GM21447 (cell line): Measurements from ENCODE around the gene AIMP1.
"Not testable (repeated sequence)": the region's sequence is repeated elsewhere in the genome, so short reads cannot be mapped to it uniquely, and the experiment has no call there.

Experiments used
- ATAC-seq: cut with Tn5 transposase; IDR thresholded peaks from one replicate; pipeline ENCODE4 v1.9.1; 2021; ENCODE audit not compliant: unreplicated experiment

The AIMP1 gene

DNA sequence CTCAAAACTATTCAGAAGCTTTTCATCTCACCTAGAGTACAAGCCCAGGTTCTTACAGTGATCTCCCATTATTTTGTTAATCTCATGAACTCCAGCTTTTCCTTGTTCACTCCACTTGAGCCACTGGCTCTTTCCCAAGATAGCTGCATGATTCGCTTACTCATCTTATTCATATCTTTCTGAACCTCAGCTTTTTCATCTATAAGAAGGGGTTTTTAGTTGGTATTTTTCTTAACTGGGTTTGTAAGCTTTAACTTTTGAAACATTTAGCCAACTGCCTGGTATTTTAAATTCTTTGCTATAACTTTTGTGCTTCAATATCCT lies 28.3 kb downstream of the AIMP1 start:
- ATAC-seq: no peak

DNA sequence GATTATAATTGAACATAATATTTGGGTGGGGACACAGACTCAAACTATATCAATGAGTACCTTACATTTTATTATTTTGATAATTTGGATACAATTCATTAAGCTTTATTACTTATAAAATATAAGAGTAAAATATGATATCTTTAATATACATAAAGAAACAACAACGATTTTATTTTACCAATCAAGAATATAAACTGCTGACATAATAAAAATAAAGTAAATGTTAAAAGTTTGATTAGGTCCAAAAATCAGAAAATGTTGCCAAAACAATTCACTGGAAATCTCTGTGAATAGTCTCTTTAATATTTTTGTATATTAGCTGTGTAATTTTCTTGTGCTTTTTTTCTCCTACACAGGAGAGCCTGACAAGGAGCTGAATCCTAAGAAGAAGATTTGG lies 30.8 kb downstream of the AIMP1 start:
- ATAC-seq: no peak

DNA sequence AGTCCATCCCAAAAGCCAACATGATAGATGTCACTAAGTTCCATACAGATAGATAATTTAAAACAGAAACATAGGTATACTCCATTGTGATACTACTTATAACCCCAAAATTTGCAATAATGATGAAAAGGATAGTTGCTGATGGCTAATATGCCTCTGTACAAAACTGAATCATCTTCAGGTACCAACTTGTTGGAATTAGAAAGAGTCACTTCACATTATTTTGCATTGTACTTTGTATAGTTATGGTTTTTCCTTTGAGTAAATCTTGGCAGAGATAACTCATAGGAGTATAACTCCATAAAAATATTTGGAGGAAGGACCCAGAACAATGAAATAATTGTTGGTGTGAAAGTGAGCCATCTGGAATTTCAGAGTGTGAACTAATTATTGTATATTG lies 34.7 kb downstream of the AIMP1 start:
- ATAC-seq: no peak

DNA sequence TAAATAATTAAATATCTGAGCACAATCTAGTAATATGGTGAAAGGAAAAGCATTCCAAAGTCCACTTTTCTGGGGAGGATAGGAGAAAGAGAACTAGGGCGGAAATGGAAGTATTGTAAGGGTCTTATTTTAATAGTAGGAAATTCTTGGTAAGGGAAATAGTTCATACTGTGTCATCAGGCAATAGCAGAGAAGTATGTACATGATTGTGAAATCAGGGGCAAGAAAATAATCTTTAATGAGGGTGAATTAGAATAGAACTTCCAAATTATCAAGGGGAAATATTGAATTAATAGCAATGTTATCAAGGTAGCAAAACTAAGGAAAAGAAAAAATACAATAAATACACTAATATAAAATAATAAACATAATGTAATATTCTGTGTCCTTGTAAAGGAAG lies 37.4 kb downstream of the AIMP1 start:
- ATAC-seq: no peak

DNA sequence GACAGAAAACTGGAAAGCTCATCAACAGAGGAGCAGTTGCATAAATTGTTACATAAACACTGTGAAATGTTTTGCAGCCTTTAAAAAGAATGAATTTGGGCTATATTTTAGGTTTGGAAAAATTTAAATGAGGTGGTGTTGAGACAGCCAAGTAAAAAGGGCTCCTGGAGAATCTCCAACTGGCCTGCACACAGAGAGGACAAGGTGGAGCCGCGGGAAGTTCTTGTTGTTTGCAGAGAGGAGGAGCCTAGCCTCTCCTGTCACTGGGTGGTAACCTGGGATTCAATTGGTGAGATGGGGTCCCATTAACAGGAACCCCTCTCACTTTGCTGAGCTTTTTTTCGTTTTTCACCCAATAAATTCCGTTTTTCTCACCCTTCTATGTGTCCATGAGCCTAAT lies 38.8 kb downstream of the AIMP1 start:
- no peak for ATAC-seq

DNA sequence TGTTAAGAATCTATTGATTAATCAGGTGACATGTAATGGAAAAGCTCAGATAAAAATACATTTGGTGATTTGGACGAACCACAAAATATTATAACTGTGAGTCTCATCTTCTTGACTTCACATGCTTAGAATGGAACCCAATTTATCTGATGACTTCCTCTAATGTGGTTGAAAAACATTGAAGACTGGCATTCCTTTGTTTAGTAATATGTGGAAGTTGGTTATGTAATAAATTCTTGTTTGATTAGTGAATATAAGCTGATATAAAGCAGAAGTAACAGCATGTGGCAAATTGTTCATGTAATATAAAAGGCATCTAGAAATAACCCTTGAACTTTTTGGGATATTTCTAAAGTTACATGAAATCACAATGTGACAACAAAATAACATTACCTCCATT lies 42.5 kb downstream of the AIMP1 start:
- no peak for ATAC-seq

DNA sequence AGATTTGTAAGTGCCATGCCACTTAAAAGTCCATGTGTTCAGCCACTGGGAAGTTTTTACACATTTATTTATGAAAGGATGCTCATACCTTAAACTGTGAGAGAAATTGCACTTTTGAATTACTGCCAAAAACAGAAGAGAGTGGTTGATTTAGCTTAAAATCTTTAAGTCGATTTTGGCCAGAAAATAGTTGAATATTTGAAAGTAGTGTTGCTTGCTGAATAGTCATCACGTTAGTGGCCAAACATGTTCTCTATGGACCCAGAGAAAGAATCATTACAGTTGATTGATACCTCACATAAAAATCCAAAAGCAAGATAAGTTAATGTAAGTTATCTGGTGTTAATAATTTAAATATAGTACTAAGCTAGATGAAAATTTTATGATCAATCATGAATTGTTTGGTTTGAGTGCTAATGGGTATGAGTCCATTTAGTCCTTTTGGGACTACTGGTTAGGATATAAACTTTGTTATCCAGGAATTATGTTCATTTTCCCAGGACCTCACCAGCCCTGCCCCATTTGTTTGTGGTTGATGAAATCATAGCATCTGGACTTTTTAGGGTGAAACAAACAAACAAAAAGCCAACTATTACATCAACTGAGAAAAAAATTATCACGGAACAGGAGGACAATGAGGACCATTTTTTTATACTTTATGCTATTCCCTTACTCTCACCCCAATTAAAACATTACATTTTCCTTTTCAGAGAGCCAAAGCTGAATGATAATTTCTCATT lies 45.9 kb downstream of the AIMP1 start:
- no peak for ATAC-seq

DNA sequence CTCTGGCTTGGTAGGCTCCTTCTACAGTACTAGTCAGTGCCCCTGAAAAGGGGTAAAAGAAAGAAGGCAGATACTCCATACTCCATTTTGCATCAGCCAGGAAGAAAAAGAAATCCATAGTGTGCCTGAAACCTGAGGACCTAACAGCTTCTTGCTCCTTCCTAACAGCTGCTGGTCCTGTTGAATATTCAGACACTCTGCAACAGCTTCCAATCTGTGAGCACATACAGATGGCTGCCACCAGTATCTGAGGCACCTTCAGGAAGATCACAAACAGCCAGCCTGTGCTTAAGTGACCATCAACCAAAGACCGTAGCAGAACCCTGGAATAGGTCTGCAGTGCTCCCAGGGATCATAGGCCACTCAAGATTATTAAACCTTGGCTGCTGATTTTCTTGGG lies 47.9 kb downstream of the AIMP1 start:
- ATAC-seq: no peak

DNA sequence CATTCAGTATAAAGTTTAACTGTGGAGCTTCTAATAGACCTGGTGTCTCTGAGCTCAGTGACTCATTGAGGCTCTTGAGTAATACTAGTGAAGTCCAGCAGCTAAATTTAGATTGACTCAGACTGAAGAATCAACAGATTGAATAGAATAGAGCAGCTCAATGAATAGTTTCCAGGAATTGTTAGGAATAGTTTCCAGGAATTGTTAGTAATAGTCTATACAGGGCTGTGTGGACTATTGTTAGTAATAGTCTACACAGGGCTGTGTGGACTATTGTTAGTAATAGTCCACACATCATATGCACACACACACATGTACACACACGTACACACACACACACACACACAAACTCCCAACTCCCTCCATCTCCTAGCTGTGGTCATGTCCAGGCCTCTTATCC lies 49.3 kb downstream of the AIMP1 start:
- no peak for ATAC-seq

DNA sequence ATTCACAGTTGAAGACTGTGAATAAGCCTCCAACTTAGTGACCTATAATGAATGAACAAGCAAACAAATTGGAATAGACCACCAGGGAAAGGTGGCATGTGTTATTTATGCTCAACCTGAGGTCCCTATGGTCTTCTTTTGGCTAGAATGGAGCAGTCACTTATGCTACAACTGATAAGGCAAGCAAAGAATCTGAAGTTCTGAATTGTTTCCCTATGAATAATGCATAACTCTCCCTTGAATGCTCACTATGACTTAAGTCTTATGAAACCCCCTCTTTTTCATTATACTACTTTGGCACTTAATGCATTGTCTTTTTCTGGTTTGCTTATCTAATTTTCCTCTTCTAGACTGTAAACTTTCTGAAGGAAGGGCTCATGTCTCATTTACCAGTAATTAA lies 49.7 kb downstream of the AIMP1 start:
- ATAC-seq: no peak

DNA sequence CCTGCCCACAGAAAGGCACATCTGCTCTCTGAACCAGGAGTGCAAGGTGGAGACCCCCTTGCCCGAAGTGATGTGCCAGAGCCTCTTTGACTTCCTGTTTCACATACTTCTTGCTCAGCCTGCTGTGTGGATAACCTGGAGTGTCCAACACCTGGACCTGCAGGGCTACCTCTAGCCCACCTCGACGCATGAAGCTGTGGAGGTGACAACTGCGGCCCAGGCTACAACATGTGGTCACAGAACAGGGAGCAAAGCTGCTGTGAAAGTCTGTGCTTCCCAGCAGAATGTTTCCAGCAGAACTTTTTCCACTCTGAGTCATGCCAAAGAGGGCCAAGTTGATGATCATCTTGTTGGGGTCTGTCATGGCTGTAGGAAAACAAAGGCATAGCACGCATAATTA lies 50.7 kb downstream of the AIMP1 start:
- no peak for ATAC-seq

DNA sequence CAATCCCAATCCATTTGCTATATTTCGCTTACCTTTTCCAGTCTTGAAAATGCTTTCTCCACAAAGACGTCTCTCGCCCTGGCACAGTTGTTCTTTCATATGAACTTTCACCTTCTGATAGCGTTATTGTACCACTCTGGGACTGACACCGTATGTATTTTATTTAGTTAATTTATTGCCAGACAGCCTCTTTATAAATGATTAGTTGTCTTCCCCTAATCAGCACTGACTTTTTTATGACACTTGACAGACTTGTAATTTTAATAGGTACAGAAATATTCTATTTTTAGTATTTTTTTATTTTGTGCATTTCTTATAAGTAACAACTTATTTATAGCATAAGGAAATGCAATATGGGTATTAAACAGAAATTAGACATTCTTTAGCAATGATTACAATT lies 52.3 kb downstream of the AIMP1 start, which contains the start of gene GIMD1:
GIMD1 (minus strand) TSS at position 101 of the 400 bp plus-strand sequence. CDS start 1,343 bp downstream, outside the sequence.
- ATAC-seq: no peak

DNA sequence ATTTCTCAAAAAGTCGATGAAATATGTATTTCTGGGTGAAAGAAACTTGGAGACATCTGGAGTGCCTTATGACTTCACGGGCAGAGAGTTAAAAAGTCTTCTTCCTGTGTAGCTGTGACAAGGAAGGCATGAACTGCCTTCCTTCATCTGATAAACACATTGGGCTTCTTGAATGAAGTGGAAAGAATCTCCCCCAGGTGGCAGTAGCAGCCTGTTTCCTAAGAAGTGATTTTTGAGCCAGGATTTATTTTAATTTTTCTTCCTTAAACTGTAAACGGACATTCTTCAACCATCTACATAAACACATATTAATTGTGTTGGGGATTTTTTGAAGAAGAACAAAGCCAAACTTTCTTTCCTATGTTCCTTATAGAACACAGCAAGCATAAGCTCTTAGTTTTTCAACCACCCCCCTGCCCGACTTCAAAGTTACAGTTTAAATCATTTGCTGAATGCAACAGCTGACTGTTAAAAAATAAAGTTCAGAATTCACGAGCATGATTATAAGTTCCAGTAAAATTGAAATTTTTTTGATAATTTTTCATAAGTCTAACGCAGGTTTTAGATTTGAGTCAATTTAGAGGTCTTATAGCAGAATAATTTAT lies 53.2 kb downstream of the AIMP1 start:
- ATAC-seq: peak; percentile 64

DNA sequence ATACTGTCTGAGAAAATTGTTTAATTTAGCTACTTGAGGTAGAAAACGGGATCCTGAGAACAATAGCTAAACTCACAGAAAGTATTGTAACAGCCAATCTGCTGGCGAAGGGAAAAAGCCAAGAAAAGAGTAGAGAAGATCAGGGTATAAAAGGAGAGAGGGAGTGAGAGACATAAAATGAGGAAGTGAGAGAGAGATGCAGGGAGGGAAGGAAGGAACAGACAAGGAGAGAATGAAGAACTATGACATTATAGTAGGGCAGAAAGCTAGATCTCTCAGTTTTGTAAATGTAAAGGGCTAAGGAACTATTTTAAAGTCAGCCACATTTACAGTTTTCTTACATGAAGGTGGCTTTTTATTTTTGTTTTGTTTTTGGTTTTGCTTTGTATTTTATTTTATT lies 53.9 kb downstream of the AIMP1 start:
- no peak for ATAC-seq

DNA sequence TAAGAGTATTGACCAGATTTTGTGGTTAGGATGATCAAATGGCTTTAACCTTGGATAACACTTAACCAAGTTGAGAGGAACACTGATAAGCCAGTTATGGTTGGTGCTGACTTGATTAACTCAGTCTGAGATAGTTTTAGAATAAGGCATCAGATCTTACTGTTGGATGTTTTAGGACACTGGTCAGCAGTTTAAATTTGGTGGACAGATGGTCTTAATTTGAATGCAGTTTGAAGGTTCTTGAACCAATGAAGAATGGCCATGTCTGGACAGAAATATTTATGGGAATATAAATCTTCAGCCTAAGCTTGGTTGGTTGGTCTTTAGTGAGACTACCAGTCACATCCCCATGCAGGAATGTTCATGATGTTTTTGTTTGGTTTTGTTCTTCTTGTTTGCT lies 54.8 kb downstream of the AIMP1 start:
- no peak for ATAC-seq

DNA sequence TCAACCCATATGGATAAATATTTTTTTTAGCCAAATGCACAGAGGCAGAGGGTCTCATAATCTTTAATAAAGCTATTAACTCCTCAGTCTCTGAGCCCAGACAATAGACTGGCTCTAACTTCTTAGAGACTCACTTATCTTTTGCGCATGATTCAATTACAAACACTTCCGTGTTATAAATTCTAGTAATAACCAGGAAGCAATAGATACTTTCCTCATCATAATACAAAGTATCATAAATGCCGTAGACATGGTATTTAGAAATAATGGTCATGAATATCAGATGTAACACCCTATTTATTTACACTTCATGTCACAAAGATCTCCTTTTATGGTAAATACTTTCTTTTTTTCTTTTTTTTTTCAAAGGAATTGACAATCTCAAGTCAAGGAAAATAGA lies 56.7 kb downstream of the AIMP1 start:
- ATAC-seq: no peak

DNA sequence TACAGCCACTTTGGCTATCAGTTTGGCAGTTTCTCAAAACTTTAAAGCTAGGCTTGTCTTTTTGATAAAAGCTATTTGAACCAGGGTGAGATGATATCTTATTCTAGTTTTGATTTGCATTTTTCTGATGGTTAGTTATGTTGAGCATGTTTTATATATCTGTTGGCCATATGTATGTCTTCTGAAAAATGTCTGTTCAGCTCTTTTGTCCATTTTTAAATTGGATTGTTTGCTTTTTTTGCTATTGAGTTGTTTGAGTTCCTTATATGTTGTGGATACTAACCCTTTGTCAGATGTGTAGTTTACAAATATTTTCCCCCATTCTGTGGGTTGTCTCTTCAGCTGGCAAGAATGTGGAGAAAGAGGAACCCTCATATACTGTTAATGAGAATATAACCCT lies 63.8 kb downstream of the AIMP1 start:
- no peak for ATAC-seq

DNA sequence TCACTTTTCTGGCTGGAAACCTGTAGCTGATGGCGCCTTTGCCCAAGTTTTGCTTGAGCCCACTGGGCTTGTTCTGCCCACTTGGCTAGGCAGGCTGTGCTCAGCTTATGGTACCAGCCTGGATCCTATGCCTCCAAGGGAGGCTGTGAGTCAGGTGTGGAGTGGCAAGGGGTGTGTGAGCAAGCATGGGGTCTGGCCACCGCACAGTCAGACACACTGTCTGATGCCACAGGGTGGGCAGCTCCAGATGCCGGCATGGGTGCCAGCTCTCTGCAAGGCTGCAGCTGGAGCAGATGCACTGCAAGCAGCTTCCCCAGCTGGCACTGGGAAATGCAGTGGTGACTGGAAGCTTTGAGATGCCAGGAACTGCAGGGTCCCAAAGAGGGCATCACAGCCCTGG lies 68.5 kb downstream of the AIMP1 start:
- no peak for ATAC-seq

DNA sequence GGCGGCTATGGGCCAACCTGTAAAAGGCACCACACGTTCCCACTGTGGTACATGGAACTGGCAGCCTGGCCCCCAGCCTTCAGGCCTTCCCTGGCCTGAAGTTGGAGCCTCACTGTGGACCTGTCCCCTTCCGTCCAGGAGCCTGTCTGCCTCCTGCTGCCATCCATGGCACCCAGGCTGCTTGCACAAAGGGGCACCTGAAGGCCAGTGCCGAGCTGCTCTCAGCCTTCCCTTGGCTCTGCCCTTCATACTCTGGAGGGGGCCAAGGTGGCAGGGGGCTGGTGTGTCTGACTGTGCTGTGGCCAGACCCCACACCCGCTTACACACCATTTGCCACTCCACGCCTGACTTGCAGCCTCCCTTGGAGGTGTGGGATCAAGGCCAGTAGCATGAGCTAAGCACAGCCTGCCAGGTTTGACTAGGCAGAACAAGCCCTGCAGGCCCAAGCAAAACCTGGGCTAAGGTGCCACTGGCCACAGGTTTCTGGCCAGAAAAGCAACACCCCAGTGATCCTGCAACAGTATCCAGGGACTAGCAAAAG lies 69.6 kb downstream of the AIMP1 start:
- ATAC-seq: no peak

DNA sequence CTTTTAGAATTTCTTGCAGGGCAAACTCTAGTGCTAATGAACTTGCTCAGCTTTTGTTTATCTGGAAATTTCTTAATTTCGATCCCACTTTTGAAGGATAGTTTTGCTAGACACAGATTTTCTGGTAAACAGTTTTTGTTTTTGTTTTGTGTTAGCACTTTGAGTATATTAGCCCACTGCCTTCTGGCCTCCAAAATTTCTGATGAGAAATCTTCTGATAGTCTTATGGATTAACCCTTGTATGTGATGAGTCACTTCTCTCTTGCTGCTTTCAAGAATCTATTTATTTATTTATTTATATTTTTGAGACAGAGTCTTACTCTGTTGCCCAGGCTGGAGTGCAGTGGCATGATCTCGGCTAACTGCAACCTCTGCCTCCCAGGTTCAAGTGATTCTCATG lies 79.2 kb downstream of the AIMP1 start:
- no peak for ATAC-seq

DNA sequence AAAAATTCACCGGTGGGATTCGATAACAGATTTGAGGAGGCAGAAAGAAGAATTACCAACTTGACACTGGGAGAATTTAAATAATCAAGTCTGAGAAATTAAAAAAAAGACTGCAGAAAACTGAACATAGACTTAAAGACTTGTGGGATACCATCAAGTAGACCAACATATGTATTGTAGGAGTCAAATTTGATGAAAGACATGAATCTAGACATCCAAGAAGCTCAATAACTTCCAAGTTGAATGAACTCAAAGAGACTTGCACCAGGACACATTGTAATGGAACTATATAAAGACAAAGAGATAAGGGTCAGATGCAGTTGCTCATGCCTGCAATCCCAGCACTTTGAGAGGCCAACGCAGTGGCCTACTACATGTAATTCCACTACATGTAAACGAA lies 82.5 kb downstream of the AIMP1 start:
- ATAC-seq: not testable (repeated sequence)
